ENCODE measurements around the gene PLCD4. TPM values are rescaled to one million over a fixed set of nuclear protein-coding genes. Genes with fewer than 3 reads are reported as not detected.

Gene PLCD4
- total RNA-seq, 1 donor from 2014 or later = 0.86 TPM

- H3K36me3 Mint-ChIP-seq (ENCODE audit: low read depth, unreplicated experiment) = peaks cover 35% of the 10 kb centered on the region
- Histone ChIP-seq H3K4me3 (ENCODE audit: insufficient read depth, low read depth, low read length) (no peak overlapping the region), H4K20me1 (ENCODE audit: insufficient read depth, low read length) (peaks cover 10% of the 10 kb centered on the region), H3K4me2 (ENCODE audit: low read length) (no peak overlapping the region), H3K9ac (ENCODE audit: low read length) (no peak overlapping the region), H2AFZ (ENCODE audit: low read depth, low read length) (no peak overlapping the region), H3K27ac (ENCODE audit: low read depth, low read length) (no peak overlapping the region), H3K4me1 (ENCODE audit: insufficient read depth, low read length) (no peaks in the 10 kb centered on the region), H3K79me2 (ENCODE audit: insufficient read depth, low read length) (peaks cover 3% of the 10 kb centered on the region), H3K27me3 (ENCODE audit: insufficient read depth, low read length) (no peaks in the 10 kb centered on the region), H3K36me3 (ENCODE audit: insufficient read depth, low read length) (peaks cover 52% of the 10 kb centered on the region), H3K9me3 (ENCODE audit: insufficient read depth, low read depth, low read length) (no peaks in the 10 kb centered on the region)
- H3K4me1 Mint-ChIP-seq (ENCODE audit: low read depth, unreplicated experiment) = no peaks in the 10 kb centered on the region
- no peak overlapping the region for H3K4me3 Mint-ChIP-seq (ENCODE audit: unreplicated experiment)
- peaks cover 4% of the 10 kb centered on the region for H3K9me3 Mint-ChIP-seq (ENCODE audit: unreplicated experiment)
- no peak for FAIRE-seq
- no peak for TF ChIP-seq EZH2 (IDR thresholded peaks at IDR 0.05; ENCODE audit: insufficient read depth, low read length)
- TF ChIP-seq, protein P1, sequence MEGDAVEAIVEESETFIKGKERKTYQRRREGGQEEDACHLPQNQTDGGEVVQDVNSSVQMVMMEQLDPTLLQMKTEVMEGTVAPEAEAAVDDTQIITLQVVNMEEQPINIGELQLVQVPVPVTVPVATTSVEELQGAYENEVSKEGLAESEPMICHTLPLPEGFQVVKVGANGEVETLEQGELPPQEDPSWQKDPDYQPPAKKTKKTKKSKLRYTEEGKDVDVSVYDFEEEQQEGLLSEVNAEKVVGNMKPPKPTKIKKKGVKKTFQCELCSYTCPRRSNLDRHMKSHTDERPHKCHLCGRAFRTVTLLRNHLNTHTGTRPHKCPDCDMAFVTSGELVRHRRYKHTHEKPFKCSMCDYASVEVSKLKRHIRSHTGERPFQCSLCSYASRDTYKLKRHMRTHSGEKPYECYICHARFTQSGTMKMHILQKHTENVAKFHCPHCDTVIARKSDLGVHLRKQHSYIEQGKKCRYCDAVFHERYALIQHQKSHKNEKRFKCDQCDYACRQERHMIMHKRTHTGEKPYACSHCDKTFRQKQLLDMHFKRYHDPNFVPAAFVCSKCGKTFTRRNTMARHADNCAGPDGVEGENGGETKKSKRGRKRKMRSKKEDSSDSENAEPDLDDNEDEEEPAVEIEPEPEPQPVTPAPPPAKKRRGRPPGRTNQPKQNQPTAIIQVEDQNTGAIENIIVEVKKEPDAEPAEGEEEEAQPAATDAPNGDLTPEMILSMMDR (IDR thresholded peaks at IDR 0.05; ENCODE audit: insufficient read depth, low read depth, low read length) = no peak
- H3K27ac Mint-ChIP-seq (ENCODE audit: unreplicated experiment) = no peak overlapping the region
- H3K27me3 Mint-ChIP-seq (ENCODE audit: low read depth, unreplicated experiment) = no peaks in the 10 kb centered on the region
- DNase-seq (ENCODE audit: low read depth) = no peak
Observed at GRCh38 chr2:218638372-218638771, 30.7 kb downstream of the PLCD4 start.

DNA sequence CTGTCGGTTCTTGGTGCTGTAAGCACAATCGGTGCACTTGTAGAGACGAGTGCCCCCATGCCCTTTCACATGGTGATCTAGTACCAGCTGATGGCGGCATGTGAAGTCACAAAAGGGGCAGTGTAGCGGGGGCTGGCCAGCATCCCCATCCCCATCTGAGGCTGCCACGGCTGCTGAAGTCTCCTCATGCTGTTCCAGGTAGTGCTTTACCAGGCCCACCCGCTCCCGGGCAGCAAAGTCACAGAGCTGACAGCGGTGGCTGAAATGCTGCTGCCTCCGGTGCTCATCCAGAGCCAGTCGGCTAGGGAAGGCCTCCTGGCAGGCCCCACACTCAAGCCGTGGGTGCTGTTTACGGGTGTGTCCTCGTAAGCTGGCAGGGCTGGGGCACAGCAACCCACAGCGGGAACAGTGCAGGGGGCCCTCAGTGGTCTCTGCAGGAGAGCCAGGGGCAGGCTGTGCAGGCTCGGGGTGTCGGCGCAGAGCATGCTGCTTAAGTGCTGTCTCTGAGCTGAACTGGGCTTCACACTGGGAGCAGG is 34.5 kb downstream of the PLCD4 start:
- Histone ChIP-seq H3K4me1 (ENCODE audit: insufficient read depth, low read length) (peaks cover 8% of the 10 kb centered on the region), H3K4me3 (ENCODE audit: insufficient read depth, low read depth, low read length) (no peak overlapping the region), H2AFZ (ENCODE audit: low read depth, low read length) (no peak overlapping the region), H3K36me3 (ENCODE audit: insufficient read depth, low read length) (peaks cover 62% of the 10 kb centered on the region), H4K20me1 (ENCODE audit: insufficient read depth, low read length) (peaks cover 8% of the 10 kb centered on the region), H3K9me3 (ENCODE audit: insufficient read depth, low read depth, low read length) (no peaks in the 10 kb centered on the region), H3K4me2 (ENCODE audit: low read length) (no peak overlapping the region), H3K27ac (ENCODE audit: low read depth, low read length) (no peak overlapping the region), H3K9ac (ENCODE audit: low read length) (no peak overlapping the region), H3K27me3 (ENCODE audit: insufficient read depth, low read length) (no peaks in the 10 kb centered on the region), H3K79me2 (ENCODE audit: insufficient read depth, low read length) (peaks cover 17% of the 10 kb centered on the region)
- no peak for TF ChIP-seq EZH2 (IDR thresholded peaks at IDR 0.05; ENCODE audit: insufficient read depth, low read length)
- TF ChIP-seq, protein P1 (IDR thresholded peaks at IDR 0.05; ENCODE audit: insufficient read depth, low read depth, low read length) = no peak
- peaks cover 20% of the 10 kb centered on the region for H3K36me3 Mint-ChIP-seq (ENCODE audit: low read depth, unreplicated experiment)
- no peaks in the 10 kb centered on the region for H3K27me3 Mint-ChIP-seq (ENCODE audit: low read depth, unreplicated experiment)
- H3K4me3 Mint-ChIP-seq (ENCODE audit: unreplicated experiment) = no peak overlapping the region
- H3K27ac Mint-ChIP-seq (ENCODE audit: unreplicated experiment) = no peak overlapping the region
- no peak for DNase-seq (ENCODE audit: low read depth)
- H3K4me1 Mint-ChIP-seq (ENCODE audit: low read depth, unreplicated experiment) = no peaks in the 10 kb centered on the region
- no peak for FAIRE-seq
- no peaks in the 10 kb centered on the region for H3K9me3 Mint-ChIP-seq (ENCODE audit: unreplicated experiment)

DNA sequence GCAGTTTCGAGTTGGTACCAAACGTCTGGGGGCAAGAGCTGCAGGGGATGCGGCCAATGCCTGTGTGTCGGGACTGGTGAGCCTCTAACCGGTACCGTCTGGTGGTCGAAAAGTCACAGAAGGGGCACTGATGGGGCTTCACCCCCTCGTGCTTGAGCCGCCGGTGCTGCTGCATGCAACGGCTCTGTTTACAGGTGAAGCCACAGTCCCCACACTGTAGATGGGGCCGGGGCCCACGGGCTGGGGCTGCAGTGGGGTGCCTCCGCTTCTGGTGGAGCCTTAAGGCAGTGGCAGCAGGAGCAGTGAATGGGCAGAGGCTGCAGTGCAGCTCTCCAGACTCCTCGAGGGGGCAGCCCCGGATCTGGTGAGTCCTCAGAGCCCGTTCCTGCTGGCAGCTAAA is 35.1 kb downstream of the PLCD4 start:
- Histone ChIP-seq H4K20me1 (ENCODE audit: insufficient read depth, low read length) (peaks cover 13% of the 10 kb centered on the region), H3K9ac (ENCODE audit: low read length) (no peak overlapping the region), H3K27me3 (ENCODE audit: insufficient read depth, low read length) (no peaks in the 10 kb centered on the region), H2AFZ (ENCODE audit: low read depth, low read length) (no peak overlapping the region), H3K4me1 (ENCODE audit: insufficient read depth, low read length) (peaks cover 8% of the 10 kb centered on the region), H3K4me3 (ENCODE audit: insufficient read depth, low read depth, low read length) (no peak overlapping the region), H3K36me3 (ENCODE audit: insufficient read depth, low read length) (peaks cover 62% of the 10 kb centered on the region), H3K79me2 (ENCODE audit: insufficient read depth, low read length) (peaks cover 21% of the 10 kb centered on the region), H3K9me3 (ENCODE audit: insufficient read depth, low read depth, low read length) (no peaks in the 10 kb centered on the region), H3K27ac (ENCODE audit: low read depth, low read length) (no peak overlapping the region), H3K4me2 (ENCODE audit: low read length) (no peak overlapping the region)
- TF ChIP-seq, protein P1 (IDR thresholded peaks at IDR 0.05; ENCODE audit: insufficient read depth, low read depth, low read length) = no peak
- no peak for TF ChIP-seq EZH2 (IDR thresholded peaks at IDR 0.05; ENCODE audit: insufficient read depth, low read length)
- no peak for DNase-seq (ENCODE audit: low read depth)
- no peak for FAIRE-seq
- Mint-ChIP-seq H3K4me3 (ENCODE audit: unreplicated experiment) (no peak overlapping the region), H3K9me3 (ENCODE audit: unreplicated experiment) (no peaks in the 10 kb centered on the region), H3K4me1 (ENCODE audit: low read depth, unreplicated experiment) (no peaks in the 10 kb centered on the region), H3K36me3 (ENCODE audit: low read depth, unreplicated experiment) (peaks cover 15% of the 10 kb centered on the region), H3K27ac (ENCODE audit: unreplicated experiment) (no peak overlapping the region), H3K27me3 (ENCODE audit: low read depth, unreplicated experiment) (no peaks in the 10 kb centered on the region)

All from astrocyte (in vitro differentiated cells and primary cell).